Measurements from ENCODE around the gene DEFB121. TPM values are rescaled to one million over a fixed set of nuclear protein-coding genes. Genes with fewer than 3 reads are reported as not detected.

DEFB121 gene
- total RNA-seq, 1 donor from 2014 or later: not detected

GRCh38 chr20:31415653-31416052 is 9.6 kb upstream of the DEFB121 start:
- no peaks in the 10 kb centered on the region for H3K4me1 Mint-ChIP-seq (ENCODE audit: low read depth)

DNA sequence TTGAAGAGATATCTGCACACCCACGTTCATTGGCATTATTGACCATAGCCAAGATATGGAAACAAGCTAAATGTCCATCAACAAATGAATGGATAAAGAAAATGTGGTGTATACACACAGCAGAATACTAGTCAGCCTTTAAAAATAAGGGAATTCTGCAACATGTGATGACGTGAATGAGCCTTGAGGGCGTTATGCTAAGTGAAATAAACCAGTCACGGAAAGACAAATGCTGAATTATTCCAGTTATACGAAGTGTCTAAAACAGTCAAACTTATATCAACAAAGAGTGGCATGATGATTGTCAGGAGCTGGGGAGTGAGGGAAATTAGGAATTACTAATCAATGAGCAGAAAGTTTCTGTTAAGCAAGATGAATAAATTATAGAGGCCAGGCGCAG is 8.4 kb upstream of the DEFB121 start:
- no peak for DNase-seq (ENCODE audit: low spot score)
- no peak overlapping the region for H3K4me3 Mint-ChIP-seq (ENCODE audit: unreplicated experiment)
- H3K4me1 Mint-ChIP-seq (ENCODE audit: low read depth): no peaks in the 10 kb centered on the region
- H3K36me3 Mint-ChIP-seq (ENCODE audit: low read depth): no peaks in the 10 kb centered on the region
- H3K27ac Mint-ChIP-seq (ENCODE audit: unreplicated experiment): no peak overlapping the region
- H3K27me3 Mint-ChIP-seq (ENCODE audit: low read depth): peaks cover 14% of the 10 kb centered on the region
- peaks cover 5% of the 10 kb centered on the region for H3K9me3 Mint-ChIP-seq (ENCODE audit: low read depth)
- TF ChIP-seq CTCF (IDR thresholded peaks at IDR 0.05): no peak

More at GRCh38 chr20:31415653-31416052, 9.6 kb upstream of the DEFB121 start:
- peaks cover 14% of the 10 kb centered on the region for H3K27me3 Mint-ChIP-seq (ENCODE audit: low read depth)
- H3K27ac Mint-ChIP-seq (ENCODE audit: unreplicated experiment): no peak overlapping the region
- no peak for DNase-seq (ENCODE audit: low spot score)
- H3K36me3 Mint-ChIP-seq (ENCODE audit: low read depth): no peaks in the 10 kb centered on the region
- TF ChIP-seq CTCF (IDR thresholded peaks at IDR 0.05): no peak
- peaks cover 5% of the 10 kb centered on the region for H3K9me3 Mint-ChIP-seq (ENCODE audit: low read depth)
- H3K4me3 Mint-ChIP-seq (ENCODE audit: unreplicated experiment): no peak overlapping the region

DNA sequence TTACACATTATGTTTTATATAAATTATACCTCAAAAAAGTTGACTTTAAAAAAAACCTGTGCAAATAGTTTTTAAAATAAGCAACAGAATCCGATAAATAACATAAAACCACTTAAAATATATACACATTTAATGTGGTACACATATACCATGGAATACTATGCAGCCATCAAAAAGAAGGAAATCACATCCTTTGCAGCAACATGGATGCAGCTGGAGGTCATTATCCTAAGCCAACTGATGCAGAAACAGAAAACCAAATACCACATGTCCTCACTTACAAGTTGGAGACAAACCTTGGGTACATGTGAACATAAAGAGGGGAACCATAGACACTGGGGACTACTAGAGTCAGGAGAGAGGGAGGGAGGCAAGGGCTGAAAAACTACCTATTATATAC is 4.0 kb upstream of the DEFB121 start:
- H3K27me3 Mint-ChIP-seq (ENCODE audit: low read depth): peaks cover 21% of the 10 kb centered on the region
- H3K9me3 Mint-ChIP-seq (ENCODE audit: low read depth): peaks cover 4% of the 10 kb centered on the region
- DNase-seq (ENCODE audit: low spot score): no peak
- H3K27ac Mint-ChIP-seq (ENCODE audit: unreplicated experiment): no peak overlapping the region
- no peaks in the 10 kb centered on the region for H3K4me1 Mint-ChIP-seq (ENCODE audit: low read depth)
- no peaks in the 10 kb centered on the region for H3K36me3 Mint-ChIP-seq (ENCODE audit: low read depth)
- no peak overlapping the region for H3K4me3 Mint-ChIP-seq (ENCODE audit: unreplicated experiment)
- no peak for TF ChIP-seq CTCF (IDR thresholded peaks at IDR 0.05)

DNA sequence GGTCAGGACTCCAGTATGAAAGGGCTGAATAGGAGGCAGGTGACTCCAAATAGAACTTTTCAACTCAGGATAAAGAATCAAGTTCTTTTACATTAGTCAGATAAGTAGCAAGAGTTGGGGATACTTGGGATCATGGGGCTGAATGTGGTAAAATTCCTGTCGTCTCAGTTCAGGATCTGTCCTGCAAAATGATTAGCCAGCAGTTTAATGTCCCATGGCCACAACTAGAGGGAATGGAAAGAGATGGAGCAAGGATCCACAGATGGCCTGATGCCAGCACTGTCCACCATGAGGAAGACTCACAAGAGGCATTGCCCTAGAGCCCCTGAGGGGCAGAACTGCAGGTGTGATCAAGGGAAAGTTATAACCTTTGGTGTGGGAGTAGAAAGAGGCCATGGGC is 2.1 kb downstream of the DEFB121 start:
- Mint-ChIP-seq H3K27me3 (ENCODE audit: low read depth) (peaks cover 7% of the 10 kb centered on the region), H3K27ac (ENCODE audit: unreplicated experiment) (no peak overlapping the region), H3K9me3 (ENCODE audit: low read depth) (peaks cover 6% of the 10 kb centered on the region), H3K4me1 (ENCODE audit: low read depth) (no peaks in the 10 kb centered on the region), H3K4me3 (ENCODE audit: unreplicated experiment) (no peak overlapping the region), H3K36me3 (ENCODE audit: low read depth) (no peaks in the 10 kb centered on the region)
- TF ChIP-seq CTCF (IDR thresholded peaks at IDR 0.05): no peak
- no peak for DNase-seq (ENCODE audit: low spot score)

GRCh38 chr20:31394900-31395299 is 11.1 kb downstream of the DEFB121 start:
- DNase-seq (ENCODE audit: low spot score): no peak
- H3K9me3 Mint-ChIP-seq (ENCODE audit: low read depth): peaks cover 3% of the 10 kb centered on the region
- TF ChIP-seq CTCF (IDR thresholded peaks at IDR 0.05): no peak
- H3K4me3 Mint-ChIP-seq (ENCODE audit: unreplicated experiment): no peak overlapping the region
- no peak overlapping the region for H3K27ac Mint-ChIP-seq (ENCODE audit: unreplicated experiment)
- H3K36me3 Mint-ChIP-seq (ENCODE audit: low read depth): no peaks in the 10 kb centered on the region
- peaks cover 9% of the 10 kb centered on the region for H3K27me3 Mint-ChIP-seq (ENCODE audit: low read depth)
- H3K4me1 Mint-ChIP-seq (ENCODE audit: low read depth): no peaks in the 10 kb centered on the region
